DMS 273 treated with DMSO at 0.1 percent for 48 hours (cell line): ENCODE results near the gene C1R.
"Not testable (repeated sequence)": the region's sequence is repeated elsewhere in the genome, so short reads cannot be mapped to it uniquely, and the experiment has no call there.

Experiments
- DNase-seq: peaks from one replicate; lab custom pipeline; 2025; lab: John Stamatoyannopoulos, UW

C1R gene

DNA sequence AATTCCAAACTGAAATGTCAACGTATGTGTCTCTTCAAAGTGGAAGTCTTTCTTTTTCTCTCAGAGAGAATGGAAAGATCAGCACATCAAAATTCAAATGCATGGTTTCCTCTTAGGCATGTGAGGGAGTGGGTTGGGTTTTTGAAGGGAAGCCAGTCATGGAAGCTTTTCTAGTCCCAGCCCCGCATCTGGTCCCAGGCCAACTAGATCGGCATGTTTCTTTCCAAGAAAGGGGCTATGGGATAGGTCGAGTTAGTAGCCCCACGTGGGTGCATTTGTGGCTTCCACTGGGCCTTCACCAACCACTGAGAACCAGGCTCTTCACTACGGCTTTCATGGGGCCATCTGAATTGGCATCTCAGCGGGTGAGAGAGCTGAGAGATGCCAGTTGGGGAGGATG lies 25.1 kb downstream of the C1R start:
- no peak for DNase-seq

DNA sequence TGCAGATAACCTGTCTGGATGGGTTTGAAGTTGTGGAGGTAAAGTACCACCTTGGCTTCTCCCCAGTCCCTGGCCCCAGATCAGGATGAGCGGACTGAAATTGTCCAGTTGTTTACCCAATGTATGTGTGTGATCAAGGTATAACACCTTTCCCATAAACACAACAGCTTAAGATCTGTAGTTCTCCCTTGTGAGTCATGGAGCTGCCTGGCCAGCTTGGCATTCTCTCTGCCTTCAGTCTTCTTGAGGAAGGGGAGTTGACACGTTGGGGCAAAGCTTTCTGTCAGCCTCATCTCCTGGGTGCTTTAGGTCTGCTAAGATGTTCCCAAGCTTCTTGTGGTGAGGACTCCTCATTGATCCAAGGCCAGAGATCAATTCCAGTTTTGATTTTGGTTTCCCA lies 25.6 kb downstream of the C1R start:
- no peak for DNase-seq

DNA sequence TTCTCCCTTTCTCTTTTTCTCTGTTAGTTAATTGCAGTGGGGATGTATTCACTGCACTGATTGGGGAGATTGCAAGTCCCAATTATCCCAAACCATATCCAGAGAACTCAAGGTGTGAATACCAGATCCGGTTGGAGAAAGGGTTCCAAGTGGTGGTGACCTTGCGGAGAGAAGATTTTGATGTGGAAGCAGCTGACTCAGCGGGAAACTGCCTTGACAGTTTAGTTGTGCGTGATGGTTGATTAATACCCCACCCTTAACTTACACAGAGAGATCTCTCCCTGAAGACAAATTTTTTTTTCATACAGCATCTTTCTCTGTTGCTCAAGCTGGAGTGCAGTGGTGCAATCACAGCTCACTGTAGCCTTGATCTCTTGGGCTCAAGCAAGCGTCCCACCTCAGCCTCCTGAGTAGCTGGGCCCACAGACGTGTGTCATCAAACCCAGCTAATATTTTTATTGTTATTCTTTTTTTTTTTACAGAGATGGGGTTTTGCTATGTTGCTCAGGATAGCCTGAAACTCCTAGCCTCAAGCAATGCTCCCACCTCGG lies 27.1 kb downstream of the C1R start:
- no peak for DNase-seq

DNA sequence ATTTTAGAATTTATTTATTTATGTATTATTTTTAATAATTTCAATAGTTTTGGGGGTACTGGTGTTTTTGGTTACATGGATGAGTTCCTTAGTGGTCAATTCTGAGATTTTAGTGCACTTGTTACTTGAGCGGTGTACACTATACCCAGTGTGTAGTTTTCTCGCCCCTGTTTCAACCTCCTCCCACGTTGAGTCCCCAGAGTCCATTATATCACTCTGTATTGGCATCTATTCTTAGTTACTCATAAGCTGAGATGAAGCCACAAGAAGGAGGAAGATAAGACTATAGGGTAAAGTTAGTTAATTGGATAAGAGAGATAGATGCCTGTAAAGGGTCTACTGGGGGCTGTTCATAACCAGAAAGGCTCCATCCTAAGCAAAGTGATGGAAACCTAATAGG lies 27.7 kb downstream of the C1R start:
- no peak for DNase-seq

DNA sequence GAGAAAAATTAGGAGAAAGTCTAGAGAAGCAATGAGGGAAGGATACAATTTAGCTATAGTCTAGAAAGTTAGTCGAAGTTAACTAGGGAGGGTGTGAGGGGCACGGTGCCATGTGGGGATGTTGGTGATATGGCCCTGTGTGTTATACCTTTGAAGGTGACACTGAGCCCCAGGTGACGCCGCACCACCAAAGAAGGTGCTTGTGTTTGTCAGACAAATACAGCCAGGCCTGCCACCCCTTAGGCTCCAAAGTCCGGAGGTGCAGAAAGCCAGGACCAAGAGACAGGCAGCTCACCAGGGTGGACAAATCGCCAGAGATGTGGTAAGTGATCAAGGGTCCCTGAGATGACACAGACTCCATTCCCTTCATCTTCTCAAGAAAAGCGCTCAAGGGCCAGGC lies 30.6 kb downstream of the C1R start:
- no peak for DNase-seq

DNA sequence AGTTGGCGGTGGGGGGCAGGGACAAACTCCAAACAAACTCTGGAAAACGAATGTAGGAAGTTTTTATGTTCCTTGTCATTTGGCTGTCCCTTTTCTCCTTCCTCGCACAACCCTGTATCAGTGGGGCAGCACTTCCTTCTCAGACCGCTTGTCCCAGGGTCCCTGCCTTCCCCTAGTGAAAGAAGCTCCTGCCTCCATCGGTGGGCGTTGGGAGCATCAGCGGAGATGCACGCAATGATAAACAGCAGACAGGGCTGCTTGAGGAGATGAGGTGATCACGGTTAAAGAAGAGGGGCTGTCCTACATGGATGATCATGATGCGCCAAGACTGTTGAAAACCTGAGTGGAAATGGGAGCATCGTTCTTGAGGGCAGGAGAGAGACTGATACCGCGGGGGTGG lies 31.1 kb downstream of the C1R start:
- no peak for DNase-seq

DNA sequence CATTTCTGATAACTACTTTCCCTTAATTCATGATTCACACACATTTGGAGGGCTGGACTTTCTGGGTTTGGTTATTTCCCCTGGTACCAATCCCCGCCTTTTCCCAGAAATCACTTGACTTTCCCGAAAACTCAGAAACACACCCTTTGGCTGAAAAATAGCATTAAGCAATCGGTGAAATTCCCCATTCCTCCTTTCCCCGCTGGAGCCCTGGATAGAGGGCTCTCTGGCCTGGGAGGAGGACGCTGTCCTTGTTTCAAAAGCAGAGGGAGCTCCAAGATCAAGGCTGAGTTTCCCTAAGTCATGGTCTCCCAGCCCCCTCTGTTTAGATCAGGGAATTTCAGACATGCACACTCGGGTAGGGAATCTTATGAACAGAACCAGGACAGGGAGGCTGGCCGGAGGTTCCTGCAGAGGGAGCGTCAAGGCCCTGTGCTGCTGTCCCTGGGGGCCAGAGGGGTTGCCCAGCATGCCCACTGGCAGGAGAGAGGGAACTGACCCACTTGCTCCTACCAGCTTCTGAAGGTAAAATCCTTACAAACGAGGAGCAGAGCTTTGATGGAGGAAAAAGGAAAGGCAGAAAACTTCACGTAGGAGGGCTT lies 31.8 kb downstream of the C1R start, which contains the start of gene C1S:
TSS of gene C1S (plus strand) at position 366 of the 602 bp plus-strand sequence. CDS start 1,195 bp downstream, outside the sequence.
- no peak for DNase-seq

DNA sequence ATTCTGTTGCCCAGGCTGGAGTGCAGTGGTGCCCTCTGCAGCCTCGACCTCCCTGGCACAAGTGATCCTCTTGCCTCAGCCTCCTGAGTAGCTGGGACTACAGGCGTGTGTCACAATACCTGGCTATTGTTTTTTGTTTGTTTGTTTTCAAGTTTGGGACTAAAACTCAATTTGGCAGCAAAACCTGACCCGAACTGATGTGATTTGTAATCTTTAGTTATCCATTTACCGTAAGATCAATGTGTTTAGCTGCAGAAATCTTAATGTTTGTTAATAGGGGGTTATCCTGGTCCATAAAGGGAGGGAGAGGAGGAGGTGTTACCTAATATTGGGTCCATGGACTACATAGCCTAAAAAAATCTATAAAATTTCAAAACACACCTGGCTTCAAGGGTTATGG lies 32.5 kb downstream of the C1R start:
- no peak for DNase-seq

DNA sequence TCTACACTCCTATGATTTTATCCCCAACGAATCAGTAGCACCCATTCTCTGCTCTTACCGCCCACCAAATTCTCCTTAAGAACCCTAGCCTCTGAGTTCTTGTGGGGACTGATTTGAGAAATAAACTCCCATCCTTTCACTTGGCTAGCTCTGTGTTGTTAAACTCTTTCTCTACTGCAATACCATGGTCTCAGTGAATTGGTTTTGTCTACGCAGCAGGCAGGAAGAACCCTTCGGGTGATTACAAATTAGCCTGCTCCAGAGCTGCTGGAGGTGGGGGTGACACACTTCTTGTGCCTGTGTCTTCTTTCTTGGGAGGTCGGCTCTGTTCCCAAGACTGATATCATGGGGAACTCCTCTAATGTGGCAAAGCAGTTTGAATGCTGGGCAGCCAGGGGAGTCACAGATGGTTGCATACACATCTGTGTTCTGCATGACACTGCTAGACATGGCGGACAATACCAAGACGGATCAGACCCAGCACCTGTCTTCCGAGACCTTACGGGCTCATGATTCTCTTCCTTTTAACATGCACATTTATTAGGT lies 33.3 kb downstream of the C1R start:
- no peak for DNase-seq

DNA sequence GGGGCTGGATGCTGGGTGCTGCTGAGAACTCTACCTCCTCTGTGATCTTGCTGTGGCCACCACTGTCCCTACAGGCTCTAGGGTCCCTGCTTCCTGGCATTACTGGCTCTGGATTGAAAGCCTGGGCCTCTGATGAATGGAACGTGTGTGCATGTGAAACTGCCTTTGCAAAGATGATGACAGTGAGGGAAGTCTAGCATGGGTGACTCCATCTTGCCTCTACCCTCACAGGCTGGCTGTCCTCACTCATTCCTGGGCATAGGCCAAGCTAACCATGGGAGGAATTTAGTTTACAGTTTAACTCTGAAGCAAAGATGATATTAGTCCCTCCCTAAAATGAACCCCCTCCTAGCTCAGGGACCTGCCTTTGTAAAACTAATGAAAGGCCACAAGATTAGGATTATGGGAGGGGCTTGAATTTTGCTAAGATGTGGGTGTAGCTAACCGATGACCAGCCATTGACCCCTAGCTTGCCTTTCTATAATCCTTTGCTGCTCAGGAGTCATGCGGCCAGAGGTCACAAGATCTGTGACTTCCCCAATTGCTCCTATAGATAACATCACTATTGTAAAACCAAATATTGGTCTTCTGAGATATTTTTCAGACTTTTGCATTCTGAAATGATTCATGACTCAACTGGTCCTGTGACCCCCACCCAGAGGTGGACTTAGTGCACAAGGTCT lies 33.9 kb downstream of the C1R start:
- no peak for DNase-seq

DNA sequence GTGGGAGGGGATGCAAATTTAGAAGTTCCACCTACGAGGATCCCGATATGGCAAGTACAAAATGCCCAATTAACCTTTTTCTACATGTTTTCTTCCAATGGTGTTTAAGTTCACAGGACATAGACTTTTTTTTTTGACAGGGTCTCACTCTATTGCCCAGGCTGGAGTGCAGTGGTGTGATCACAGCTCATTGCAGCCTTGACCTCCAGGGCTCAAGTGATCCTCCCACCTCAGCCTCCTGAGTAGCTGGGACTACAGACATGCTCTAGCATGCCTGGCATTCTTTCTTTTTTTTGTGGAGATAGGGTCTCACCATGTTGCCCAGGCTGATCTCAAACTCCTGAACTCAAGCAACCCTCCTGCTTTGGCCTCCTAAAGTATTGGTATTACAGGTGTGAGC lies 36.5 kb downstream of the C1R start:
- not testable (repeated sequence) for DNase-seq

DNA sequence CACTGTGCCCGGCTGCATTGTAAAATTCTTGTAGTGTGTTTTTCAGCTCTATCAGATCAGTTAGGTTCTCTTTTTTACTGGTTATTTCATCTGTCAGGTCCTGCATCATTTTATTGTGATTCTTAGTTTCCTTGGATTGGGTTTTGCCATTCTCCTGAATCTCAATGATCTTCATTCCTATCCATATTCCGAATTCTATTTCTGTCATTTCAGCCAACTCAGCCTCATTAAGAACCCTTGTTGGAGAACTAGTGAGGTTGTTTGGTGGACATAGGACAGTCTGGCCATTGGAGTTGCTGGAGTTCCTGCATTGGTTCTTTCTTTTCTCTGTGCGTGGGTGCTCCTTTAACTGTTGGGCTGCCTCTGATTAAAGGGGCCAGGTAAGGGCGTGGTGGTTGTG lies 37.3 kb downstream of the C1R start:
- no peak for DNase-seq

DNA sequence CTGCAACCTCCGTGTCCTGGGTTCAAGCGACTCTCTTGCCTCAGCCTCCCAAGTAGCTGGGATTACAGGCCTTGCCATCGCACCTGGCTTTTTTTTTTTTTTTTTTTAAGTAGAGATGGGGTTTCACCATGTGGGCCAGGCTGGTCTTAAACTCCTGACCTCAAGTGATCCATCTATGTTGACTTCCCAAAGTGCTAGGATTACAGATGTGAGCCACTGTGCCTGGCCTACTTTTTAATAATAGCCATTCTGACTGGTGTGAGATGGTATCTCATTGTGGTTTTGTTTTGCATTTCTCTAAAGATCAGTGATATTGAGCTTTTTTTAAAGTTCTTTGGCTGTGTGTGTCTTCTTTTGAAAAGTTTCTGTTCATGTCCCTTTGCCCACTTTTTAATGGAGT lies 42.3 kb downstream of the C1R start:
- DNase-seq, result not testable (repeated sequence)

DNA sequence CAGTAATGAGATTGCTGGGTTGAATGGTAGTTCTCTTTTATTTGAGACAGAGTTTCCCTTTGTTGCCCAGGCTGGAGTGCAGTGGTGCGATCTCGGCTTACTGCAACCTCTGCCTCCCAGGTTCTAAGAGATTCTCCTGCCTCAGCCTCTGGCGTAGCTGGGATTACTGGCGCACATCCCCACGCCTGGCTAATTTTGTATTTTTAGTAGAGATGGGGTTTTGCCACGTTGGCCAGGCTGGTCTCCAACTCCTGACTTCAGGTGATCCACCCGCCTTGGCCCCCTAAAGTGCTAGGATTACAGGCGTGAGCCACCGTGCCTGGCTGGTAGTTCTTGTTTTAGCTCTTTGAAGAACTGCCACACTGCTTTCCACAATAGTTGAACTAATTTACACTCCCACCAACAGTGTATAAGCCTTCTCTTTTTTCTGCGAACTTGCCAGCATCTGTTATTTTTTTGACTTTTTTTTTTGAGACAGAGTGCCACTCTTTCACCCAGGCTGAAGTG lies 42.7 kb downstream of the C1R start:
- not testable (repeated sequence) for DNase-seq

DNA sequence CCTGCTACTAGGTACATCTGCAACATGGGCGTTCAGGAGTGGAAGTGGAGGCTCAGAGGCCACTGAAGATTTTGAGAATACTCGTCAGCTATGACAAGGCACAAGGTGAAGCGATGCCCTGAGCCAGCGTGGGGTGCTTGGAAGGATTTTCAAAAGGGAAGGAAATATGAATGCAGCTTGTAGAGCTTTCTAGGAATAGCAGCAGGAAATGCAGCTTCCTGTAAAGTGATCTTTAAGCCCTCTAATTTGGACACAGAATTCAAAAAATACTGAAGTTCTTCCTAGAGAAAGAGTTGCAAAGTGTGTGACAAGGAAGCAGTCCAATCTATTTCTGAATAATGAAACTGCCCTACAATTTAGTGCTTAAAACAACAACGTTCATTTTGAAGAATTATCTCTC lies 44.9 kb downstream of the C1R start:
- no peak for DNase-seq

DNA sequence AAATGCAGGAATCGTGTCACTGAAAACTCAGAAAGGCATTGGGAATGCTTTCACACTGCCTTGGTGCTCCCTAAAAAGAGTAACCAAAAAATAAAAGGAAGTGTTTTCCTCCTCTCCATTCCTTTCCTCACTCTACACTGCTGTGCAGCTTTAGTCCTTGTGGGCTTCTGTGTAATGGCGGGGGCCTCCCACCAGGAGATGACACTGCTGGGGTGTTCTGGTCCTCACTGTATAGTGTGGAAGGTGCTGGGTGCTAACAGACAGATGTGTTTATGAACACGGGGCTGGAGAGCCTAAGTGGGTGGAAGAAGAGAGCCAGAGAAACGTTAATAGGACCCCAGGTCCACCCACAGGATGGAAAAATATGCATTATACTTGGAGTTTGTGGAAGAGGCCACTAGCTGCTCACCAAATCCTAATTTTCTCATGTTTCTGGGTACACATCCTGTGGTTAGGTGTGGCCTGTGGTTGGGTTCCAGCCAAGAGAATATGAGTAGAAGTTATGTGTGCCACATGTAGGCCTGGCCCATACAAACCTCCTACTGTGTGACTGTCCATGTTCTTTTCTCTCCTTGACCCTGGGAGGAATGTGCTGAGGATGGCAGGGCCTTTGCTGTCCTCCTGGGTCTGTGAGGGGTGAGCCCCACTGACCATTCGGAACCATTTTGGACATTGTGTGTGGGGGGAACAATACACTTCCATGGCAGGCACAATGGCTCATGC lies 45.7 kb downstream of the C1R start:
- DNase-seq, result no peak

DNA sequence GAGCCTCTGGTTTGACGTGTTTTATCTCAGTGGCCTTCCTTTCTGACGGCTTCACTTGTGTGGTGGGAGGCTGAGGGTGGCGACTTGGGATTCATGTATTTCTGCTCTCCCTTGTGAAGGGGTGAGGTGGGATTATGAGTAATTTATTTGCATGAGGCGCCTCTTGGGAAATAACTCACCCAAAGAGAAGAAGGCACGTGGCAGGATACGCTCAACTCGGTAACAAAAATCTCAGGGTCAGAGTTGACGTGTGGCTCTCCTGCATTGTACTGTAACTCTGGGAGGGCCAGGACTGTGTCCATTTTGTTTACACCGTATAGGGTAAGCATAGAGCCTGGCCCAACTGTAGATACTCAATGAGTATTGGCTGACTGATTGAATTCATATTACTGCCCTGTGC lies 46.3 kb downstream of the C1R start:
- no peak for DNase-seq

DNA sequence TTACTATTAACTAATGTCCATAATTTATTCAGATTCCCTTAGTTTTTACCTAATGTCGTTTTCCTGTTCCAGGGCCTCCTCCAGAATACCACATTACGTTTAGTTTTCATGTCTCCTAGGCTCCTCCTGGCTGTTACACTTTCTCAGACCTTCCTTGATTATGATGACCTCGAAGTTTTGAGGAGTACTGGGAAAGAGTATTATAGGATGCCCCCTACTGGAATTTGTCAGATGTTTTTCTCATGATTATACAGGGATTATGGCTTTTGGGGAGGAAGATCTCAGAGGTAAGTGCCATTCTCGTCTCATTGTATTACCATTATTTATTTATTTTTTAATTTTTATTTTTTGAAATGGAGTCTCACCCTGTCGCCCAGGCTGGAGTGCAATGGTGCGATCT lies 49.4 kb downstream of the C1R start:
- no peak for DNase-seq

DNA sequence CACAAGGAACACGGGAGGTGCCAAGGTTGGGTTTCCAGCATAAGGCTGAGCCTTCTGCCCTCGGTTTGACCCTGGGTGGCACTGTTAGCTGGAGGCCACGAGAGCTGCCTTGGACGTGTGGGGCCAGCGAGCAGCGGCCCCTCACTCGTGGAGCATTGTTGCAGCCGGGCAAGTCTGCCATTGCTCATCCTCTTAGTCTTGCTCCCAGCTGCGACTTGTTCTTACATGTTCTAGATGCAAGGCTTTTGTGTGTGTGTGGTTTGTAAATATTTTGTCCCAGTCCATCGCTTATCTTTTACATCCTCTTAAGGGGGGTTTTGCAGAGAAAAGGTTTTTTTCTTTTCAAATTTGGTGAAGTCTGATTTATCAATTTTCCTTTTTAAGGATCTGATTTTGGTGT lies 52.8 kb downstream of the C1R start:
- DNase-seq, result no peak

DNA sequence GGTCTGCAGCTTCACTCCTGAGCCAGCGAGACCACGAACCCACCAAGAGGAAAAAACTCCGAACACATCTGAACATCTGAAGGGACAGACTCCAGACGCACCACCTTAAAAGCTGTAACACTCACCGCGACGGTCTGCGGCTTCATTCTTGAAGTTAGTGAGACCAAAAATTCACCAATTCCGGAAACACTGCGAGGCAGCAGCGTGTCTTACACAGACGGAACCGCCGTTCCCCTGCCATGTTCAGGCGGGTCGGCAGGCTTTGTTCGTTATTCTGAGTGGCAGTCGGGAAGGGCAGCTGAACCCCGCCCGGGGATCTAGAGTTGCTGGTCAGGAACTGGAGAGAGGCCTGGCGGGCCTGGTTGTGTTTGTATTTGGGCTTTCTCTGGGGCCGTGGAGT lies 53.7 kb downstream of the C1R start:
- DNase-seq, result no peak

DNA sequence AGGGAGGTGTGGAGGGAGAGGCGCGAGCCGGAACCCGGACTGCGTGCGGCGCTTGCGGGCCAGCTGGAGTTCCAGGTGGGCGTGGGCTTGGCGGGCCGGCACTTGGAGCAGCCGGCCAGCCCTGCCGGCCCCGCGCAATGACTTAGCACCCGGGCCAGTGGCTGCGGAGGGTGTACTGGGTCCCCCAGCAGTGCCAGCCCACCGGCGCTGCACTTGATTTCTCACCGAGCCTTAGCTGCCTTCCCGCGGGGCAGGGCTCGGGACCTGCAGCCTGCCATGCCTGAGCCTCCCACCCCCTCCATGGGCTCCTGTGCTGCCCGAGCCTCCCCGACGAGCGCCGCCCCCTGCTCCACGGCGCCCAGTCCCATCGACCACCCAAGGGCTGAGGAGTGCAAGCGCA lies 54.8 kb downstream of the C1R start:
- DNase-seq, result not testable (repeated sequence)

DNA sequence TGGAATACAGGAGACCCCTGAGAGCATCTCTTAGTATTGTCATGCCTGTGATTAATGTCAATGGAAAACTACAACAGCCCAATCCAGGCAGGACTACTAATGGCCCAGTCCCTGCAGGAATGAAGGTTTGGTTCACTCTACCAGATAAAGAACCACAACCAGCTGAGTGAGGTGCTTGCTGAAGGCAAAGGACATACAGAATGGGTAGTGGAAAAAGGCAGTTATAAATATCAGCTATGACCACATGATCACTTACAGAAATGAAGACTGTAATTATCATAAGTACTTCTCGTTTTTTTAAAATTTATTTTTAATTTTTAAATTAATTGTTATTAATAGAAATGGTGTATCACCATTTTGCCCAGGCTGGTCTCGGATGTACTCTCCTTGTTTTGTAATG lies 56.8 kb downstream of the C1R start:
- no peak for DNase-seq

DNA sequence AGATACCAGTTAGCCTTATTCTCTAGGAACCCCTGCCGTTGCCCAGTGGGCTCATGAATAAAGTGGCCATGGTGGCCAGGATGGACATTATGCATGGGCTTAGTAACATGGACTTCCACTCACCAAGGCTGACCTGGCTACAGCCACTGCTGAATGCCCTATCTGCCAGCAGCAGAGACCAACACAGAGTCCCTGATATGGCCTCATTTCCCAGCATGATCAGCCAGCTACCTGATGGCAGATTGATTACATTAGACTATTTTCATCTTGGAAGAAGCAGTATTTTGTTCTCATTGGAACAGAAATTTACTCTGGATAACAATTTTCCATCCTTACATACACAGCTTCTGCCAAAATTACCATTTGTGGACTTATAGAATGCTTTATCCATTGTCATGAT lies 57.8 kb downstream of the C1R start:
- DNase-seq, result no peak
